ENCODE data around the gene PDE4D.
"Not testable (repeated sequence)": the region's sequence is repeated elsewhere in the genome, so short reads cannot be mapped to it uniquely, and the experiment has no call there.

PDE4D gene

GRCh38 chr5:59768152-59769040 is 125.1 kb downstream of the PDE4D start:
- no peak for DNase-seq (ENCODE audit: low read depth in 2 of 2)

GRCh38 chr5:59767681-59768151 is 125.8 kb downstream of the PDE4D start:
- no peak for DNase-seq (ENCODE audit: low read depth in 2 of 2)

- DNase-seq (ENCODE audit: low read depth in 2 of 2) = no peak
These were observed 126.3 kb downstream of the PDE4D start for GRCh38 chr5:59767211-59767605.

- DNase-seq (ENCODE audit: low read depth in 2 of 2) = no peak
These were observed 126.9 kb downstream of the PDE4D start for GRCh38 chr5:59766427-59767210.

GRCh38 chr5:59765446-59765845 is 128.1 kb downstream of the PDE4D start:
- no peak for DNase-seq (ENCODE audit: low read depth in 2 of 2)

- no peak for DNase-seq (ENCODE audit: low read depth in 2 of 2)
These were observed 129.2 kb downstream of the PDE4D start for GRCh38 chr5:59764361-59764760.

GRCh38 chr5:59763541-59763940 is 130.0 kb downstream of the PDE4D start:
- no peak for DNase-seq (ENCODE audit: low read depth in 2 of 2)

- not testable (repeated sequence) for DNase-seq (ENCODE audit: low read depth in 2 of 2)
These were observed 131.3 kb downstream of the PDE4D start for GRCh38 chr5:59762232-59762631.

GRCh38 chr5:59760785-59761348 is 132.7 kb downstream of the PDE4D start:
- DNase-seq (ENCODE audit: low read depth in 2 of 2) = no peak

GRCh38 chr5:59759600-59760351 is 133.8 kb downstream of the PDE4D start:
- DNase-seq (ENCODE audit: low read depth in 2 of 2) = no peak

- no peak for DNase-seq (ENCODE audit: low read depth in 2 of 2)
These were observed 135.0 kb downstream of the PDE4D start for GRCh38 chr5:59758566-59758965.

GRCh38 chr5:59757442-59757841 is 136.1 kb downstream of the PDE4D start:
- no peak for DNase-seq (ENCODE audit: low read depth in 2 of 2)

GRCh38 chr5:59756373-59757035 is 137.0 kb downstream of the PDE4D start:
- DNase-seq (ENCODE audit: low read depth in 2 of 2) = no peak

GRCh38 chr5:59755476-59755875 is 138.1 kb downstream of the PDE4D start:
- DNase-seq (ENCODE audit: low read depth in 2 of 2) = no peak

GRCh38 chr5:59753599-59753998 is 139.9 kb downstream of the PDE4D start:
- no peak for DNase-seq (ENCODE audit: low read depth in 2 of 2)

- no peak for DNase-seq (ENCODE audit: low read depth in 2 of 2)
These were observed 143.6 kb downstream of the PDE4D start for GRCh38 chr5:59749782-59750520.

- not testable (repeated sequence) for DNase-seq (ENCODE audit: low read depth in 2 of 2)
These were observed 145.4 kb downstream of the PDE4D start for GRCh38 chr5:59748036-59748663.

GRCh38 chr5:59746241-59746765 is 147.2 kb downstream of the PDE4D start:
- DNase-seq (ENCODE audit: low read depth in 2 of 2) = no peak

- no peak for DNase-seq (ENCODE audit: low read depth in 2 of 2)
These were observed 148.1 kb downstream of the PDE4D start for GRCh38 chr5:59745415-59745863.

Measured in stimulated activated CD8-positive, alpha-beta memory T cell treated with anti-CD3 and anti-CD28 coated beads, Interleukin-2, amount 100 ng/mL, for 1 hour (primary cell).